Endothelial cell of umbilical vein (primary cell): ENCODE results near the gene ENHO. TPM values are rescaled to one million over a fixed set of nuclear protein-coding genes. Genes with fewer than 3 reads are reported as not detected.

Experiments used
- BruUV-seq: library from RNA; stranded (reverse); fragments of 400-500 nt; replicated peaks from 2 replicates; lab custom pipeline; 2021; lab: Mats Ljungman, UMichigan
- CTCF ChIA-PET: fragments of 300-600, 350-600 bp; sonication (Branson Sonifier 250); formaldehyde crosslinking; loops from one replicate; lab custom pipeline; 2021; ENCODE audit warnings: antibody characterized with exemption, inconsistent platforms; lab: Charles Lee
- POLR2A ChIA-PET: fragments of 300-600, 350-600 bp; sonication (Branson Sonifier 250); formaldehyde crosslinking; loops from one replicate; lab custom pipeline; 2021; ENCODE audit warnings: antibody characterized with exemption, inconsistent platforms; lab: Charles Lee
- DNase-seq: peaks from one replicate; pipeline ENCODE4 v3.0.0-alpha.2; 2011; ENCODE audit warnings: low read depth, low spot score
- FAIRE-seq: peaks from 2 replicates; lab custom pipeline; 2011; peaks lifted over from hg19 to GRCh38; lab: Jason Lieb, UNC
- H2AFZ ChIP-seq: 2 replicates; pipeline ENCODE4 v1.6.0; 2012; ENCODE audit warnings: low read depth, low read length, control low read depth, inconsistent platforms
- H3K27ac ChIP-seq: 2 replicates; pipeline ENCODE4 v1.5.1; 2011; ENCODE audit warnings: low read depth, mild to moderate bottlenecking, control low read depth, low read length, moderate library complexity; ENCODE audit not compliant: insufficient read depth
- H3K27me3 ChIP-seq, 2 experiments: 2 replicates each; pipeline versions ENCODE4 v1.6.0 to v1.6.1; 2011; ENCODE audit warnings: low read length in 2 of 2, mixed read lengths in 1 of 2; ENCODE audit not compliant: control insufficient read depth in 2 of 2, insufficient read depth in 2 of 2
- H3K36me3 ChIP-seq, 2 experiments: 2 replicates in 1 of 2; 3 replicates in 1 of 2; pipeline ENCODE4 v1.5.1; 2011; ENCODE audit warnings: low read length in 2 of 2, mild to moderate bottlenecking in 1 of 2, moderate library complexity in 1 of 2; ENCODE audit not compliant: control insufficient read depth in 2 of 2, insufficient read depth in 2 of 2; ENCODE audit errors: extremely low read depth in 1 of 2
- H3K4me1 ChIP-seq: 3 replicates; pipeline ENCODE4 v1.5.1; 2011; ENCODE audit warnings: mild to moderate bottlenecking, low read length; ENCODE audit not compliant: control insufficient read depth, insufficient read depth; ENCODE audit errors: extremely low read depth
- H3K4me2 ChIP-seq: 2 replicates; pipeline ENCODE4 v1.6.1; 2011; ENCODE audit warnings: low read length, control low read depth, mixed read lengths; ENCODE audit not compliant: insufficient read depth
- H3K4me3 ChIP-seq, 3 experiments: fragments of 200-600 bp in 1 of 3; sonication (generic), shearing (Covaris generic) in 1 of 3; replicated peaks in 1 of 3; 2 replicates each; pipeline ENCODE4 v1.5.1; 2011 to 2016; ENCODE audit warnings: control low read depth in 3 of 3, low read length in 3 of 3, mild to moderate bottlenecking in 2 of 3, inconsistent platforms in 1 of 3, low read depth in 1 of 3, moderate library complexity in 1 of 3; ENCODE audit not compliant: insufficient read depth in 1 of 3
- H3K79me2 ChIP-seq: 2 replicates; pipeline ENCODE4 v1.6.0; 2012; ENCODE audit warnings: low read length, inconsistent platforms; ENCODE audit not compliant: control insufficient read depth, insufficient read depth
- H3K9ac ChIP-seq: replicated peaks from 2 replicates; pipeline ENCODE3; 2011; ENCODE audit warnings: low read length, control low read depth; ENCODE audit not compliant: insufficient read depth; ENCODE audit errors: extremely low read depth
- H3K9me1 ChIP-seq: replicated peaks from 3 replicates; pipeline ENCODE4 v1.6.0; 2011; ENCODE audit warnings: mild to moderate bottlenecking, low read length; ENCODE audit not compliant: control insufficient read depth, insufficient read depth; ENCODE audit errors: extremely low read depth
- H3K9me3 ChIP-seq: replicated peaks from 2 replicates; pipeline ENCODE4 v1.5.1; 2012; ENCODE audit warnings: low read length, inconsistent platforms; ENCODE audit not compliant: control insufficient read depth, insufficient read depth
- H4K20me1 ChIP-seq: replicated peaks from 2 replicates; pipeline ENCODE3; 2011; ENCODE audit warnings: mild to moderate bottlenecking, low read length; ENCODE audit not compliant: control insufficient read depth, insufficient read depth; ENCODE audit errors: extremely low read depth
- CTCF ChIP-seq, 2 donors: IDR thresholded peaks; 1 replicate in 1 of 2; 2 replicates in 1 of 2; pipeline ENCODE4 v1.5.1; 2011; ENCODE audit warnings: low read length in 2 of 2, mild to moderate bottlenecking in 2 of 2, moderate library complexity in 2 of 2, control low read depth in 1 of 2, inconsistent platforms in 1 of 2, low read depth in 1 of 2; ENCODE audit not compliant: insufficient read depth in 1 of 2; ENCODE audit errors: extremely low read depth in 1 of 2
- EZH2 ChIP-seq: IDR thresholded peaks from 2 replicates; pipeline ENCODE4 v1.6.1; 2012; ENCODE audit warnings: borderline replicate concordance, low read depth, mild to moderate bottlenecking, moderate library complexity, low read length, inconsistent platforms; ENCODE audit not compliant: severe bottlenecking
- MAX ChIP-seq: IDR thresholded peaks from 2 replicates; pipeline ENCODE4 v1.6.1; 2011; ENCODE audit not compliant: insufficient read depth, insufficient read length
- dilution Hi-C: fragments of 300-500 bp; cut with MboI; formaldehyde crosslinking; loops from one replicate; pipeline ENCODE4 v1.15.0; 2019; ENCODE audit warnings: low sequenced_read_pairs; ENCODE audit not compliant: extremely low pct_ligation_motif_present
- intact Hi-C: fragments of 100-400 bp; cut with micrococcal nuclease; formaldehyde crosslinking; loops from one replicate; pipeline ENCODE4 v1.10.0; 2022
- polyA plus RNA-seq, 4 experiments: library from polyadenylated mRNA; depleted of rRNA in 3 of 4; stranded (reverse) in 3 of 4; unstranded in 1 of 4; fragments of >200 nt; gene quantifications; 2 replicates each; pipeline versions ENCODE4 v1.2.1 to v1.2.3, GENCODE V29; 2011 to 2012; ENCODE audit warnings: missing spikeins in 1 of 4
- total RNA-seq: library from RNA; stranded (reverse); gene quantifications from 2 replicates; pipeline ENCODE4 v1.2.3, GENCODE V29; 2021

The ENHO gene
- total and polyA plus RNA-seq, 2 donors (not counting 3 experiments of a cell fraction or from before 2014, with no cell fraction given) = 0.10 TPM; not detected in 1

GRCh38 chr9:34506623-34507022 is 16.2 kb downstream of the ENHO start:
- Histone ChIP-seq H3K4me1 (no peaks in the 10 kb centered on the region), H3K27ac (no peak overlapping the region), H3K9me3 (no peaks in the 10 kb centered on the region), H4K20me1 (no peaks in the 10 kb centered on the region), H3K9me1 (no peaks in the 10 kb centered on the region), H3K9ac (no peak overlapping the region), H3K79me2 (no peaks in the 10 kb centered on the region), H3K27me3 (peaks cover 10 to 19% of the 10 kb centered on the region in 2 experiments), H3K4me2 (no peak overlapping the region), H3K36me3 (no peaks in the 10 kb centered on the region), H2AFZ (no peak overlapping the region), H3K4me3 (no peak overlapping the region)
- intact Hi-C loops = no loop called here
- TF ChIP-seq EZH2 (no peak), CTCF (IDR thresholded peaks at IDR 0.05; ENCODE audit: extremely low read depth in 1 of 2, insufficient read depth in 1 of 2, low read depth in 1 of 2, low read length in 2 of 2) (no peak), MAX (no peak)
- DNase-seq (no peak), FAIRE-seq (no peak)
- CTCF ChIA-PET = interaction anchor here (1.0 to 2.7 kb wide), 6 partner anchors 17 to 103 kb away, joined by 3 to 19 read pairs (median 10); no protein-coding TSS in a partner anchor
- POLR2A ChIA-PET = no interaction called here
- dilution Hi-C loops = loop anchor here (25.0 kb wide), 1 partner anchor 94 kb away; no protein-coding TSS in a partner anchor
- BruUV-seq = no TSS peak
